ENCODE data around the gene PRIMPOL. TPM values are rescaled to one million over a fixed set of nuclear protein-coding genes. Genes with fewer than 3 reads are reported as not detected.
A peak's percentile ranks its signal among the peaks of the same experiment; 100 is the strongest.
"Not testable (repeated sequence)": the region's sequence is repeated elsewhere in the genome, so short reads cannot be mapped to it uniquely, and the experiment has no call there.

PRIMPOL gene
- total RNA-seq, 3 donors from 2014 or later, result 17.1 to 22.5 (median 21.7) TPM

- intact Hi-C loops (cut with DNase I, micrococcal nuclease), result no loop called here
- no peak for DNase-seq
- no peaks in the 10 kb centered on the region for H3K4me1 ChIP-seq (ENCODE audit: low read depth)
- no peak overlapping the region for H3K4me3 ChIP-seq
- no peaks in the 10 kb centered on the region for H3K36me3 ChIP-seq (ENCODE audit: low read depth)
- ATAC-seq, result no peak
- TF ChIP-seq CTCF (IDR thresholded peaks at IDR 0.05), result no peak
- no peaks in the 10 kb centered on the region for H3K9me3 ChIP-seq
These were observed 24.5 kb upstream of the PRIMPOL start for GRCh38 chr4:184624972-184625554.

GRCh38 chr4:184625783-184626596 lies 23.5 kb upstream of the PRIMPOL start:
- intact Hi-C loops (cut with DNase I, micrococcal nuclease); DNase-seq; H3K36me3 ChIP-seq (ENCODE audit: low read depth); ATAC-seq; H3K4me1 ChIP-seq (ENCODE audit: low read depth); H3K9me3 ChIP-seq; H3K4me3 ChIP-seq: not testable (repeated sequence)

- Histone ChIP-seq H3K9me3 (no peaks in the 10 kb centered on the region), H3K4me1 (ENCODE audit: low read depth) (no peaks in the 10 kb centered on the region), H3K4me3 (no peak overlapping the region), H3K36me3 (ENCODE audit: low read depth) (no peaks in the 10 kb centered on the region)
- intact Hi-C loops (cut with DNase I, micrococcal nuclease), result no loop called here
- TF ChIP-seq CTCF (IDR thresholded peaks at IDR 0.05), result no peak
- DNase-seq, result no peak
- ATAC-seq, result no peak
These were observed 21.4 kb upstream of the PRIMPOL start for GRCh38 chr4:184628103-184628502.

GRCh38 chr4:184632842-184633241 lies 16.7 kb upstream of the PRIMPOL start:
- H3K4me3 ChIP-seq, result no peak overlapping the region
- H3K4me1 ChIP-seq (ENCODE audit: low read depth), result no peaks in the 10 kb centered on the region
- no peak for TF ChIP-seq CTCF (IDR thresholded peaks at IDR 0.05)
- H3K36me3 ChIP-seq (ENCODE audit: low read depth), result peaks cover 5% of the 10 kb centered on the region
- ATAC-seq, result no peak
- intact Hi-C loops (cut with DNase I, micrococcal nuclease), result no loop called here
- no peaks in the 10 kb centered on the region for H3K9me3 ChIP-seq
- DNase-seq, result no peak

- intact Hi-C loops (cut with DNase I, micrococcal nuclease), result no loop called here
- Histone ChIP-seq H3K4me1 (ENCODE audit: low read depth) (no peaks in the 10 kb centered on the region), H3K4me3 (no peak overlapping the region), H3K9me3 (no peaks in the 10 kb centered on the region), H3K36me3 (ENCODE audit: low read depth) (peaks cover 5% of the 10 kb centered on the region)
- peak; percentile 87 for ATAC-seq
- peak in 1 of 3 donors; percentile 16 for DNase-seq
- no peak for TF ChIP-seq CTCF (IDR thresholded peaks at IDR 0.05)
These were observed 14.2 kb upstream of the PRIMPOL start for GRCh38 chr4:184635381-184635780.

- DNase-seq, result no peak
- intact Hi-C loops (cut with DNase I, micrococcal nuclease), result no loop called here
- TF ChIP-seq CTCF (IDR thresholded peaks at IDR 0.05), result no peak
- H3K4me3 ChIP-seq, result no peak overlapping the region
- ATAC-seq, result no peak
- H3K4me1 ChIP-seq (ENCODE audit: low read depth), result no peaks in the 10 kb centered on the region
- H3K36me3 ChIP-seq (ENCODE audit: low read depth), result peaks cover 5% of the 10 kb centered on the region
- no peaks in the 10 kb centered on the region for H3K9me3 ChIP-seq
These were observed 13.4 kb upstream of the PRIMPOL start for GRCh38 chr4:184636144-184636543.

Data from mucosa of descending colon (tissue), 3 donors.